Erythroblast (primary cell): ENCODE data around the gene MTHFD1.

Source experiments
- GATA1 ChIP-seq: IDR thresholded peaks from 2 replicates; pipeline ENCODE4 v1.6.1; 2011; ENCODE audit warnings: low read depth, mild to moderate bottlenecking, control low read depth, low read length, moderate library complexity
- POLR2A ChIP-seq: IDR thresholded peaks from 2 replicates; pipeline ENCODE4 v1.6.1; 2011; ENCODE audit warnings: mild to moderate bottlenecking, low read length

DNA sequence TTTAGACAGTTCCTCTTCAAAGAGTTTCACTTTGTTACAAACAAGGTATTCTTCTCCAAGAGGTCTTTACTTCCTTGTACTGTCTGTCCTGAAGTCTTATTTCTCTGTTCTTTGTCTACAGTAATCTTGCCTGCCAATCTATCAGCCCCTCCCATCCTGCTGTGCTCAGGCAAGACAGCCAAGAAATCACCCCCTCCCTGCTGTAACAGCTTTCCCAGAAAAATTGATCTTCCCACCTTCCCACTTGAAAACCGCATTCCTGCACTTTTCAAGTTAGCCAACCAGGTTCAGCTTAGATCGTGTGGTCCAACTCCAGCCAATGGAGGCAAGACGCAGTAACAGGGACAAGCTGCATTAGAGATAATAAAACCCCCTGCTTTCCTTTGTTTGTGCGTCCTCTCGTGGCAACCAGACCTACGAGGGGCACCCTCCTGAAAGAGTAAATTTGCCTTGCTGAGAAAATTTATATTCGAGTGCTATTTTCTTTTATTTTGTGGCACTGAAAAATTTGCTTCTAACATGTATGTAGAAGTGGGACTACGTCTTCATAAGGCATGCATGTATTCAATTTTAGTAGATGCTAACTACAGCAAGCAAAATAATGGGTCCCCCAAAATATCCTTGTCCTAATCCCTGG lies 47.5 kb upstream of the MTHFD1 start:
- TF ChIP-seq POLR2A = no peak
- no peak for TF ChIP-seq GATA1
